ENCODE measurements around the gene LACTB.

DNA sequence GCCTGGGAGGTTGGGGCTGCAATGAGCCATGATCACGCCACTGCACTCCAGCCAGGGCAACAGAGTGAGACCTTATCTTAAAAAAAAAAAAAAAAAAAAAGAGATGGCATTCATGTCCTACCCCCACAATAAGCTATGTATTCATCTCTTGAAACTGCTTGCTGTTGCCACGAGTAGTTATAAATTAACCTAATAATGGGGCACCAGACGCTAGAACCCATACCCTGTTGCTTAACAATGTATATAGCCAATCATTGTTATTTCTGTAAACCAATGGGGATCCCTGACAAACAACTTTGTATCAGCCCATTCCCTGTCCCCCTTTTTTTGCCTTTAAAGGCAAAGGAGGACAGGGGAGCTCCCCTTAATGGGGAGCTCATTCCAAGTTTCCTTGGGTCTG, 2.8 kb upstream of the LACTB start:
- TF ChIP-seq, protein P1, sequence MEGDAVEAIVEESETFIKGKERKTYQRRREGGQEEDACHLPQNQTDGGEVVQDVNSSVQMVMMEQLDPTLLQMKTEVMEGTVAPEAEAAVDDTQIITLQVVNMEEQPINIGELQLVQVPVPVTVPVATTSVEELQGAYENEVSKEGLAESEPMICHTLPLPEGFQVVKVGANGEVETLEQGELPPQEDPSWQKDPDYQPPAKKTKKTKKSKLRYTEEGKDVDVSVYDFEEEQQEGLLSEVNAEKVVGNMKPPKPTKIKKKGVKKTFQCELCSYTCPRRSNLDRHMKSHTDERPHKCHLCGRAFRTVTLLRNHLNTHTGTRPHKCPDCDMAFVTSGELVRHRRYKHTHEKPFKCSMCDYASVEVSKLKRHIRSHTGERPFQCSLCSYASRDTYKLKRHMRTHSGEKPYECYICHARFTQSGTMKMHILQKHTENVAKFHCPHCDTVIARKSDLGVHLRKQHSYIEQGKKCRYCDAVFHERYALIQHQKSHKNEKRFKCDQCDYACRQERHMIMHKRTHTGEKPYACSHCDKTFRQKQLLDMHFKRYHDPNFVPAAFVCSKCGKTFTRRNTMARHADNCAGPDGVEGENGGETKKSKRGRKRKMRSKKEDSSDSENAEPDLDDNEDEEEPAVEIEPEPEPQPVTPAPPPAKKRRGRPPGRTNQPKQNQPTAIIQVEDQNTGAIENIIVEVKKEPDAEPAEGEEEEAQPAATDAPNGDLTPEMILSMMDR (IDR thresholded peaks at IDR 0.05; ENCODE audit: low read depth, low read length, missing input control): no peak
- TF ChIP-seq, protein P2, sequence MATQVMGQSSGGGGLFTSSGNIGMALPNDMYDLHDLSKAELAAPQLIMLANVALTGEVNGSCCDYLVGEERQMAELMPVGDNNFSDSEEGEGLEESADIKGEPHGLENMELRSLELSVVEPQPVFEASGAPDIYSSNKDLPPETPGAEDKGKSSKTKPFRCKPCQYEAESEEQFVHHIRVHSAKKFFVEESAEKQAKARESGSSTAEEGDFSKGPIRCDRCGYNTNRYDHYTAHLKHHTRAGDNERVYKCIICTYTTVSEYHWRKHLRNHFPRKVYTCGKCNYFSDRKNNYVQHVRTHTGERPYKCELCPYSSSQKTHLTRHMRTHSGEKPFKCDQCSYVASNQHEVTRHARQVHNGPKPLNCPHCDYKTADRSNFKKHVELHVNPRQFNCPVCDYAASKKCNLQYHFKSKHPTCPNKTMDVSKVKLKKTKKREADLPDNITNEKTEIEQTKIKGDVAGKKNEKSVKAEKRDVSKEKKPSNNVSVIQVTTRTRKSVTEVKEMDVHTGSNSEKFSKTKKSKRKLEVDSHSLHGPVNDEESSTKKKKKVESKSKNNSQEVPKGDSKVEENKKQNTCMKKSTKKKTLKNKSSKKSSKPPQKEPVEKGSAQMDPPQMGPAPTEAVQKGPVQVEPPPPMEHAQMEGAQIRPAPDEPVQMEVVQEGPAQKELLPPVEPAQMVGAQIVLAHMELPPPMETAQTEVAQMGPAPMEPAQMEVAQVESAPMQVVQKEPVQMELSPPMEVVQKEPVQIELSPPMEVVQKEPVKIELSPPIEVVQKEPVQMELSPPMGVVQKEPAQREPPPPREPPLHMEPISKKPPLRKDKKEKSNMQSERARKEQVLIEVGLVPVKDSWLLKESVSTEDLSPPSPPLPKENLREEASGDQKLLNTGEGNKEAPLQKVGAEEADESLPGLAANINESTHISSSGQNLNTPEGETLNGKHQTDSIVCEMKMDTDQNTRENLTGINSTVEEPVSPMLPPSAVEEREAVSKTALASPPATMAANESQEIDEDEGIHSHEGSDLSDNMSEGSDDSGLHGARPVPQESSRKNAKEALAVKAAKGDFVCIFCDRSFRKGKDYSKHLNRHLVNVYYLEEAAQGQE (IDR thresholded peaks at IDR 0.05): no peak
- TF ChIP-seq, protein P3, sequence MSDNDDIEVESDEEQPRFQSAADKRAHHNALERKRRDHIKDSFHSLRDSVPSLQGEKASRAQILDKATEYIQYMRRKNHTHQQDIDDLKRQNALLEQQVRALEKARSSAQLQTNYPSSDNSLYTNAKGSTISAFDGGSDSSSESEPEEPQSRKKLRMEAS (IDR thresholded peaks at IDR 0.05): no peak
- TF ChIP-seq JUND (IDR thresholded peaks at IDR 0.05): no peak
- no peak for TF ChIP-seq GABPA (IDR thresholded peaks at IDR 0.05 in 1 of 2, conservative IDR thresholded peaks at IDR 0.05 in 1 of 2)
- no peak for TF ChIP-seq YY1 (IDR thresholded peaks at IDR 0.05)
- TF ChIP-seq TAF1 (conservative IDR thresholded peaks at IDR 0.05): no peak
- no peak for TF ChIP-seq EGR1 (IDR thresholded peaks at IDR 0.05; ENCODE audit: low read depth in 2 of 2)
- TF ChIP-seq FOXA1 (IDR thresholded peaks at IDR 0.05): no peak
- TF ChIP-seq RAD21 (IDR thresholded peaks at IDR 0.05): no peak
- TF ChIP-seq, protein P4, sequence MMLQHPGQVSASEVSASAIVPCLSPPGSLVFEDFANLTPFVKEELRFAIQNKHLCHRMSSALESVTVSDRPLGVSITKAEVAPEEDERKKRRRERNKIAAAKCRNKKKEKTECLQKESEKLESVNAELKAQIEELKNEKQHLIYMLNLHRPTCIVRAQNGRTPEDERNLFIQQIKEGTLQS (IDR thresholded peaks at IDR 0.05): no peak
- TF ChIP-seq, protein P5, sequence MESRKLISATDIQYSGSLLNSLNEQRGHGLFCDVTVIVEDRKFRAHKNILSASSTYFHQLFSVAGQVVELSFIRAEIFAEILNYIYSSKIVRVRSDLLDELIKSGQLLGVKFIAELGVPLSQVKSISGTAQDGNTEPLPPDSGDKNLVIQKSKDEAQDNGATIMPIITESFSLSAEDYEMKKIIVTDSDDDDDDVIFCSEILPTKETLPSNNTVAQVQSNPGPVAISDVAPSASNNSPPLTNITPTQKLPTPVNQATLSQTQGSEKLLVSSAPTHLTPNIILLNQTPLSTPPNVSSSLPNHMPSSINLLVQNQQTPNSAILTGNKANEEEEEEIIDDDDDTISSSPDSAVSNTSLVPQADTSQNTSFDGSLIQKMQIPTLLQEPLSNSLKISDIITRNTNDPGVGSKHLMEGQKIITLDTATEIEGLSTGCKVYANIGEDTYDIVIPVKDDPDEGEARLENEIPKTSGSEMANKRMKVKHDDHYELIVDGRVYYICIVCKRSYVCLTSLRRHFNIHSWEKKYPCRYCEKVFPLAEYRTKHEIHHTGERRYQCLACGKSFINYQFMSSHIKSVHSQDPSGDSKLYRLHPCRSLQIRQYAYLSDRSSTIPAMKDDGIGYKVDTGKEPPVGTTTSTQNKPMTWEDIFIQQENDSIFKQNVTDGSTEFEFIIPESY (IDR thresholded peaks at IDR 0.05): no peak
- no peak for TF ChIP-seq SP1 (IDR thresholded peaks at IDR 0.05)
- TF ChIP-seq HNF4G (IDR thresholded peaks at IDR 0.05): no peak
